SKM-1 (cell line): ENCODE measurements around the gene DTWD2.
A peak's percentile ranks its signal among the peaks of the same experiment; 100 is the strongest.
"Not testable (repeated sequence)": the region's sequence is repeated elsewhere in the genome, so short reads cannot be mapped to it uniquely, and the experiment has no call there.

Experiments
- DNase-seq: peaks from one replicate; lab custom pipeline; 2025; ENCODE audit not compliant: unreplicated experiment; lab: John Stamatoyannopoulos, UW

The DTWD2 gene

GRCh38 chr5:118952992-118953651 is 35.2 kb downstream of the DTWD2 start:
- no peak for DNase-seq

- DNase-seq = not testable (repeated sequence)
Observed at GRCh38 chr5:118952306-118952705, 36.0 kb downstream of the DTWD2 start.

- DNase-seq = not testable (repeated sequence)
Observed at GRCh38 chr5:118950354-118950753, 38.0 kb downstream of the DTWD2 start.

GRCh38 chr5:118946138-118946800 is 42.1 kb downstream of the DTWD2 start:
- DNase-seq = no peak

DNA sequence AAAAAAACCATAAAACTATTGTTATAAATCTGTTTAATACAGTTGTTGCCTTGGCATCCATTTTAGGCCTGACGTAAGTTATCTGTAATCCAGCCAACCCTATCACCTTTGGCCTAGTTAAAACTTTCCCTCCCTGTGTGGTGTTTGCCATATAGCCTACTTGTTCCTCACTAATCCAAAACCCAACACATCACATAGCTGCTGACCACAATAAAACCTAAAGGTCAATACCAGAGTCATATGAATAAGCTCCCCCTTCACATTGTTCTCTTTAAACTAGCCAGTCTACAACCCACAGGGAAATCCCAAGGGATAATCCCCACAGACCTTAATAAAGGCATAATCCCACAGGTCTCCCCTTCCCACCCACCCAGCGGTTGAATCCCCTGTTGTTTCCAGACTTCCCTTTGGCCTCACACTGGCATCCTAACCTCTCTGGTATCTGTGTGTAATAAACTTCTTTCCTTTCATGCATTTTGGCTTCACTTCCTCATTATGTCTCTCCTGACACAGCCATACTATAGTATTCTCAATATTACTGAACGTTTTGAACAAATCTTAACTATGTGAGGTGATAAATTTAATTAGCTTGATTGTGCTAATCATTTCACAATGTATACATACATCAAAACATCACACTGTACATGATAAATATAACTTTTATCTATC is 50.8 kb downstream of the DTWD2 start:
- no peak for DNase-seq

DNA sequence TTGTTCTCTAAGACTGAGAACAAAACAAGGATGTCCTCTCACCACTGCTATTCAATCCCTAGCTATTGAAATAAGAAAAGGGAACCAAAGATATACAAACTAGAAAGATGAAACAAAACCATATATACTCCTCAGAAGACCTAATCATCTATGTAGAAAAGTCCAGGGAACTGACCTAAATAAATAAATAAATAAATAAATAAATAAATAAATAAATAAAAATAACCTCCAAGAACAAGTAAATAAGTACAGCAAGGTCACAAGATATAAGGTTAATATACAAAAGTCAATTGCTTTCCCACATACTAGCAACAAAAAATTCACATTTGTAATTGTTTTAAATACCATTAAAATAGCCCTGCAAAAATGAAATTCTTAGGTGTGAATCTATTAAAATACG is 54.6 kb downstream of the DTWD2 start:
- DNase-seq = no peak

DNA sequence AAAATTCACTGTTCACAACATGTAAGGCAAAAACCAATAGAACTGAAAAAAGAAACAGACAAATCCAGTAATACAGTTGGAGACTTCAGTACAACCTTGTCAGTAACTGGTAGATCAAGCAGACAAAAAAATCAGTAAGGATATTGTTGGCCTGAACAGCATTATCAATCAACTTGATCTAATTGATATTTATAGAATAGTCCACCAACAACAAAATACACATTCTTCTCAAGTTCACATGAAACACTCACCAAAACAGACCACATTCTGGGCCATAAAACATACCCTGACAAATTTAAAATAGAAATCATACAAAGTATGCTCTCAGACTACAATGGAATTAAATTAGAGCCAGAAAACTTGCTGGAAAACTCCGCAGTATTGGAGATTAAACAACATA is 56.8 kb downstream of the DTWD2 start:
- no peak for DNase-seq

GRCh38 chr5:118924006-118924389 is 64.3 kb downstream of the DTWD2 start:
- DNase-seq = no peak

- no peak for DNase-seq
Observed at GRCh38 chr5:118923295-118924005, 64.9 kb downstream of the DTWD2 start.

DNA sequence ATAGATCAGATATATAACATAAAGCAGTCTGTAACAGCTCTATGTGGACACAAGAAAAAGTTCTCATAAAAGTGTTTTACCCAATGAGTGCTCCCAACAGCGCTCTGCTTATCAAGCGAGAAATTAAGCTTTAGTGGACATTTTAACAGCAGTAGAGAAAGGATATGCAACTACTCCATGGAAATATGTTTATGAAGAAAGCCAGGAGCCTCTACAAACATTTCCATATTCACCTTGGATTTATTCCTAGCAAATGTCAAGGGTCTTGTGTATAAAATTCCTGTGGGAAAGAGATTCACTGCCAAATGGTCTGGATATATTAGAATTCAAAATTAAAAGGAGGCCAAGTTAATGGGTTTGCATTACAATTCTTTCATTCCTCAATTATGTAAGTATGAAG is 66.5 kb downstream of the DTWD2 start:
- no peak for DNase-seq

DNA sequence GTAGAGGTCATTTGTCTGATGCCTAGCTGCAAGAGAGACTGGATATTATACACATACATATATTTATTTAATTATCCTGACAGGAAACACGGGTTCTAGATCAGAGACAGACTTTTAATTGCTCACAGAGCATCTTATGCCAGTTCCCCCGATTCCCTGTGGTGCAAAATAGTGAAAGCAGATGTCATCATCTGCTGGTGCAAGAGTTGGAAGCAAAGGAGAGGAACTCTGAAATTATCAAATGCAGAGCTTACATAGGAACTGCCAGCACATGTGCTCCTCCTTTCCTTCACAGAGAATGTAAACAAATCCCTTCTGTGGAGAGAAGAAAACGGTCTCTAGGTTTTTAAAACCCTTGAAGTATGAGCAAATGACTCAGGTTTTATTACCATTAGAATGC is 69.3 kb downstream of the DTWD2 start:
- DNase-seq = no peak

DNA sequence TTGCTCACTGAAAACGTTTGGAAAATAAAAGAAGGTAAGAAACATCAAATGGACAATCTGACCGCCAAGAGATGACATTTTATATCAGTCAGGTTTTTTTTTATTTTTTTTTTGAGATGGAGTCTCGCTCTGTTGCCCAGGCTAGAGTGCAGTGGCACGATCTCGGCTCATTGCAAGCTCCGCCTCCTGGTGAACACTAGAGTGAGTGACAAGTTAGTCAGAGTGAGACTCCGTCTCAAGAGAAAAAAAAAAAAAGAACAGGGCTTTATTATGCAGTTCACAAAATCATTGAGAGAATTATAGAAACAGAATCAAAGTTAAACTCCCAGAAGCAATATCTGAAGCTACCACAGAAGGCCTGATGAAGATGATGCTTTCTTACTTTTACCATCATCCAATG is 70.1 kb downstream of the DTWD2 start:
- no peak for DNase-seq

- DNase-seq = not testable (repeated sequence)
Observed at GRCh38 chr5:118907536-118907935, 80.8 kb downstream of the DTWD2 start.

DNA sequence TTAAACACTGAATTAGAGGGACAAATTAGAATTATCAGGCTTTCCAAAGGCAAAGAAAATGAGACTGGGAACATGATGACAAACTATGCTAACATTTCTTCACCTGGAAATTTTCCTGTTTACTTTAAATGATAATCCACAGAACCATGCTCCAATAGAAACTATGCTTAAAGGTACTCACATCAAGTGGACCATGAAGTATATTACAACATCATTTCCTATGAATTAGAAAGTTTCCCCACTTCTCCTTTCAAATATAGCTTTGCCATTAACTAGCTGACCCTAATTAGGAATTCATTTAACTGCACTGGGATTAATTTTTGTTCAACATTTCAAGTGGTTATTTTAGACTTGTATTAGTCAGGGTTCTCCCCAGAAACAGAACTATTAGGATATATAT is 81.4 kb downstream of the DTWD2 start:
- DNase-seq = no peak

GRCh38 chr5:118905196-118905595 is 83.2 kb downstream of the DTWD2 start:
- DNase-seq = no peak

- no peak for DNase-seq
Observed at GRCh38 chr5:118902656-118903438, 85.5 kb downstream of the DTWD2 start.

GRCh38 chr5:118894709-118895108 is 93.6 kb downstream of the DTWD2 start:
- DNase-seq = no peak

DNA sequence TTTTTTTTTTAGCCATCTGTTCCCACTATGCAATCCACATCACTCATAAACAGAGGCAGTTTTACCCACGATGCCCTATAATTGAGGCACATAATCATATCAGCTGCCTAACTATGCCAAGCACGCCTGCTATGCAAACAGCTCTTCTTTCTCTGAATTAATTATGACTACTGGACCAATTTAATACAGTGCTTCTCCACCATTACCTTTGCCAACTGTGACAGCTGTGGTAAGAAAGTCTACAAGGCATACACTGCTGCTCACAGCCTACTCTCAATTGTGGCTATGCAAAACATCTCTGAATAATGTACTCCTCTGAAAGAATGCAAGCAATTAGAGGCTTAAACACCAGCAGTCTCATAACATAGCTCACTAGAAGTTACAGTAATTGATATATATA is 97.1 kb downstream of the DTWD2 start:
- no peak for DNase-seq

DNA sequence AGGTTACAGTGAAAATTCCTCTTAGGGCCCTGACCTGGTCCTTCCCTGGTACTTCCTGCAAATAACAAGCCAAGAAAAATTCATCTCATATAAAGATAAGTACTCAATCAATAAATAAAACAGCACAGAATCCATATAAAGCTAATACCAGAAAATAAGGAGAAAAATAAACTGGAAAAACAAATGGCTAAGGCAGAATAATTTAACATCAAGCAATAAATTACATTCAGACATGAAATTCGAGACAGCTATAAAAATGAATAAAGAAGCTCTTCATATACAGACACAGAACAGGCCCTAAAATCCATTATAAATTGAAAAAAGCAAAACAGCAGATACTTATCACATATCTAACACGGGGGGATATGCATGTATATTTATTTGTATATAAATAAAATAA is 99.2 kb downstream of the DTWD2 start:
- DNase-seq = no peak

- DNase-seq = no peak
Observed at GRCh38 chr5:118888556-118888955, 99.8 kb downstream of the DTWD2 start.

DNA sequence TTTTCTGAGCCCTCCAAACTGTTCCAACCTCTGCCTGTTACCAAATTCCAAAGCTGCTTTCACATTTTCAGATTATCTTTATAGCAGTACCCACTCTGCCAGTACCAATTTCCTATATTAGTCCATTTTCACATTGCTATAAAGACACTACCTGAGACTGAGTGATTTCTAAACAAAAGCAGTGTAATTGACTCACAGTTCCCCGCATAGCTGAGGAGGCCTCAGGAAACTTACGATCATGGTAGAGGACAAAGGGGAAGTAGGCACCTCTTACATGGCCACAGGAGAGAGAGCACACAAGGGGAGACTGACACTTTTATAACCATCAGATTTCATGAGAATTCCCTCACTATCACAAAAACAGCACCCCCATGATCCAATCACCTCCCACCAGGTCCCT is 105.0 kb downstream of the DTWD2 start:
- peak; percentile 50 for DNase-seq
